ENCODE data around the gene TRH.
A peak's percentile ranks its signal among the peaks of the same experiment; 100 is the strongest.

The TRH gene, protein sequence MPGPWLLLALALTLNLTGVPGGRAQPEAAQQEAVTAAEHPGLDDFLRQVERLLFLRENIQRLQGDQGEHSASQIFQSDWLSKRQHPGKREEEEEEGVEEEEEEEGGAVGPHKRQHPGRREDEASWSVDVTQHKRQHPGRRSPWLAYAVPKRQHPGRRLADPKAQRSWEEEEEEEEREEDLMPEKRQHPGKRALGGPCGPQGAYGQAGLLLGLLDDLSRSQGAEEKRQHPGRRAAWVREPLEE

DNA sequence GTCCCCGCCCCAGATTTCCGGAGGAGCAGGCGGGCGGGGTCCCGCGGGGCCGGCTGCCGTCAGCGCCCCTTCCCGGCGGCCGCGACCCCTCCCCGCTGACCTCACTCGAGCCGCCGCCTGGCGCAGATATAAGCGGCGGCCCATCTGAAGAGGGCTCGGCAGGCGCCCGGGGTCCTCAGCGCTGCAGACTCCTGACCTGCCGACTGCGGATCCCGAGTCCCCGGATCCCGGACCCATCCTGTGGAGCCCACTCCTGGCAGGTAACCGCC lies at the start of gene TRH:
Gene TRH (plus strand): TSS at position 157 of the 269 bp plus-strand sequence. CDS start 1,097 bp downstream, outside the sequence.
- DNase-seq: no peak

DNA sequence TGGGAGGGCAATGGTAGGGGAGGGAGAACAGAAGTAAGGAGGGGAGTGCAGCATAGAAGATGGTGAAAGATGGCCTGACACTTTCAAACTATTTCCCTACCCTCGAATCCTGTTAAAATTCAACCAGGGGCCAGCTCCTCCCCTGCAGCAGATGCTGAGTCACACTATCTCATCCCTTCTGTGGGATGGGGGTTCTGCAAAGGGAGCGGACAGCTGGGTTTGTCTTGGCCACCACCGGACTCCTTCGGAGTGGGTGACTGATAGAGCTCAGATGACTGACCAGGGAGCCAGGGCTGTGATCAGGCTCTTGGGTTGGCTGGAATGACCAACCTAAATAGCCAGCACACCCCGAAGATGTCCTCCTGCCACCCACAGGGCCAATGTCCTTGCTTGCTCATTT lies 47.4 kb upstream of the TRH start:
- DNase-seq: no peak

DNA sequence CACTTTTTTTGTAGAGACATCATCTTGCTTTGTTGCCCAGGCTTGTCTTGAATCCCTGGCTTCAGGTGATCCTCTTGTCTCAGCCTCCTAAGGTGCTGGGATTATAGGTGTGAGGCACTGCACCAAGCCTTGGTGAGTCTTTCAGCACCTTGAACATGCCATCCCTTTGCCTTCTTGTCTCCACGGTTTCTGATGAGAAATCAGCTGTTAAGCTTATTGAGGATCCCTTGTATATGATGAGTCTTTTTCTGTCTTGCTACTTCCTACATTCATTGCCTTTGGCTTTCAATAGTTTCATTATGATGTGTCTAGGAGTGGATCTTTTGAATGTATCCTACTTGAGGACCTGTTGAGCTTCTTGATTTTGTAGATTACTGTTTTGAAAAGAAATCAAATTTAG lies 45.1 kb upstream of the TRH start:
- DNase-seq: no peak

DNA sequence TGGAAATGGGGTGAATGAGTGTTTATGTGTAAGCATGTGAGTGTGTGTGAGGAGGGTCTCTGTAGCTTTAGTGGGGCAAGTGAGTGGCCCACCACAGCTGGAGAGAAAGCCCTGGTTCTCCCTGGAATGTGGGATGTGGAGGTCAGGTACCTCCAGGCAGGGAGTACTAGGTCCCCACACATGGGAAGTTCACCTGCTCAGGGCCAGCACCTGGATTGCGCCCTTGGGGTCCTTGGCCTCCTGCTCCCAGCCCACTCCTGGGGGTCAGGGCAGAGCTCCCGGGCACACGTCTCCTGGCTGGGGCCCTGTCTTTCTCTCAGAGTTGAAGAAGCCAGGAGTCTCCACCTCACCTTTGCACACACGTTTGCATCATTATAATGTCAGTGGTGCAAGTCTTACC lies 41.0 kb upstream of the TRH start:
- DNase-seq: no peak

DNA sequence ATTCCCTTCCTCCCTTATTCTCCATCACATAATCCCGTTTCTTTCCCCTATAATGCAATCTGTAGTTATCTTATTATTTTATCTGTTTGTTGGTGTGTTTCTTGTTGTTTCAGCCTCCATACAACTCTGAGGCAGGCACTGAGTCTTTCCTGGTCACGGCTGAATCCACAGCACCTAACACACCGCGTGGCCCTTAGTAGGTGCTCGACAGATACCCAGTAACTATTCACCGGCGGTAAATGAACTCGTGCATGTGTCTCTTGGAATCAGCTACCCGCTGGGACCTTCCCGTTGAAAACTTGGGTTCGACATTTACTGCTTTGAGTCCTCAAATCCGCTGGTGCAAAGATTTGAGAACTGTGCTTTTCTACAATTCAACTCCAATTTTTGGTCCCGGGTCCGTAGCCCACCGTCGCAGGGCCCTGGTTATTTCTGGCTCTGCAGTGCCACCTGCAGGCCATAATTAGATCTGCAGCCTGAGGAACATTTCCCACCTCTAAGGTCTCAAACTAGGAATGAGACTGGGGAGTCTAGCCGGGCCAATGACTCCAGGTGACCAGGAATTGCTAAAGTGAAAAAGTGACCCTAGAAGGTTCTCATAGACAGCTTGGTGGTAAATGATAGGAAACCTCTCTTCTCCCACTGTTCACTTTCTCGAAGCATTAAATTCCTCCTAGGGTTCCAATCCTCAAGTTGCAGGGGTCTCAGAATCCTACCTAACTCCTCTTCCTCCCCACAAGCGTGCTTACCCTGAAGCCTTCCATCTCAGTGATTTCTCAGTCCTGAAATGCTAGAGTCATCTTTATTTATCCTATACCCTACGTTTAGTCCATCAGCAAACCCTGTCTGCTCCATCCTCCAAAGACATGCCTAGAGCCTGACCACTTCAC lies 40.0 kb upstream of the TRH start:
- DNase-seq: no peak

DNA sequence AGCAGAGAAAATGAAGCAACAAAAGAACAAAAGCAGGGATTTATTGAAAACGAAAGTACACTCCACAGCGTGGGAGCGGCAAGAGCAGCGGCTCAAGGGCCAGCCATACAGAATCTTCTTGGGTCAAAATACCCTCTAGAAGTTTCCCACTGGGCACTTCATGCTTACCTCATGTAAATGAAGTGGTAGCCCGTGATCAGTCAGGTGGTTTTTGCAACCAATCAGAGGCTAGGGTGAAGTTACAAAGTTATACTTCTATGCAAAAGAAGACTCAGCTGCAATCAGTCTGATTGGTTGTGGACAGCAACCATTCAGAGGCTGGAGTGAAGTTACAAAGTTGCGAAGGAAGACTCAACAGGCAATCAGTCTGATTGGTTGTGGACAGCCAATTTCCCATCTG lies 37.8 kb upstream of the TRH start:
- peak; percentile 16 for DNase-seq

DNA sequence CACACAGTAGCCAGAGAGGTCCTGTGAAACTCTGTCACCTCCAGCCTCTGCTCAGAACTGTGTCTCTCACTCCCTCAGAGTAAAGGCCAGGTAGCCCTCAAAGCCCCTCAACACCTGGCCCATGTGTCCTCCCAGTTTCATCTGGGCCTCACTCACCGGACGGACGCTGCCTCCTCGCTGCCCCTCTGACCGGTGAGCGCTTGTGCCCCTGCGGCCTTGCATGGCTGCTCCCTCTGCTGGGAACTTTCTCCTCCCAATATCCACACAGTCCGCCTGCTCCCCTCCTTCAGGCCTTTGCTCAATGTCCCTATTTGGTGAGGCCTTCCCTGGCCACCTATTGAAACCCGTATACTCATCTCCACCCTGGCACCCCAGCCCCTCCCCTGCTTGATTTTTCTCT lies 36.8 kb upstream of the TRH start:
- no peak for DNase-seq

DNA sequence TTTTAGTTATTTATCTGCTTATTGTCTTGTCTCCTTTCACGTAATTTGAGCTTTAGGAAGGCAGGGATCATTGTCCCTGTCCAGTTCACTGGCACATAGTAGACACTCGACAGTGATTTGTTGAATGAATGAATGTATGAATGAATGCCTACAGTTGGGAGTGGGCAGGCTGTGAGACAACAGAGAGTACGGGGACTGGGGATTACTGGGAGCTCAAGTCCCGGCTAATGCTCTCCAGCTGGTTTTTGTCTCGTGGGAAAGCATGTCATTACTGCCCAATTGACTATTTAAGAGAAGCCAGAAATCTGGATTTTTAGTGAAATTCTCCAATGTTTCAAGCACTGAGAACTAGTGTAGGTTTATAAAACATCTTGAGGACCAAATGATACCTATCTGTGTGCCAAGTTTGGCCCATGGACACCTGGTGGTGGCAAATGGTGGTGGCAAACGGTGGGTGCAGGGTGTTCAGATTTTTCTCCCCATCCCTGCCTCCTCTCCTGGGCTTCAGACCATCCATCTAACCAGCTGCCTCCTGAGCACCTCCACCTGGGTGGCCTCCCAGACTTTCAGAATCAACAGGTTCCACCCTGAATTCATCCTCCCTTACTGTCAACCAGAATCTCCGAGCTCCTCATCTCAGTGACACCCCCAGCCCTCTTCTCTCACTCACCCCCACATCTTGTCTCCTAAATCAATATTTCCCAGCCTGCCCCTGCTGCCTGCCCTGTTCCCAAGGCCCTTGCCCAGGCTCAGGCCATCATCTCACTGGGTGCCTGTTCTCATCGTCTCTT lies 36.2 kb upstream of the TRH start:
- DNase-seq: no peak

DNA sequence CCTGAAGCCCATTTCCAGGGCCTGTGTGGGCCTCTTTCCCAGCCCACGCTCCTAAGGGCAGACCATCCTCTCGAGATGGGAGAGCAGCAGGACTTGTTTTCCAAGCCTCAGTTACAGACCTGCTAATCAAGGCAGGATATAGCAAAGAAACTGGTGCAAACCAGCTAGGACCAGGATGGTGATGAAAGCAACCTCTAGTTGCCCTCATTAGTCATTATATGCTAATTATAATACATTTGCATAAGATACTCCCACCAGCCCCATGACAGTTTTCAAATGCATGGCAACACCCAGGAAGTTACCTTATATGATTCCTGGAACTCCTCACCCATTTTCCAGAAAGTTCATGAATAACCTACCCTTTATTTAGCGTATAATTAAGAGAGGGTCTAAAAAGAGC lies 34.4 kb upstream of the TRH start:
- no peak for DNase-seq

DNA sequence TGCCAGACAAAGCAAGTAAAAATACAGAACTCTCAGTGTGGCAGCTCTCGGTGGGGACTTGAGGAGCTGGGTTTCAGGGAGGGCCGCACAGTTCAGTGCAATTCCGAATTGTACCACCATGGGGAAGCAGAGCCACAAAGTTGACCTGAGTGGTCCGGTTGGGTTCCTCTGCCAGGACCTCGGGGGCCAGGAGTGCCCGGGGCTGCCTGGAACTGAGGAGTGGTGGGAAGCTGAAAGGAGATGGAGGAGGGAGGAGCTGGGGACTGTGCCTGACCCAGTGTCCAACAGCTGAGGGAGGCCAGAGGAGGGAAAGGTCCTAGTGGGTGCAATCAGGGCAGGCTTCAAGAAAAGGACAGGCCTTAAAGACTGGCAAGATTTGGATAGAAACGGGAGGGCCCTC lies 32.2 kb upstream of the TRH start:
- no peak for DNase-seq

DNA sequence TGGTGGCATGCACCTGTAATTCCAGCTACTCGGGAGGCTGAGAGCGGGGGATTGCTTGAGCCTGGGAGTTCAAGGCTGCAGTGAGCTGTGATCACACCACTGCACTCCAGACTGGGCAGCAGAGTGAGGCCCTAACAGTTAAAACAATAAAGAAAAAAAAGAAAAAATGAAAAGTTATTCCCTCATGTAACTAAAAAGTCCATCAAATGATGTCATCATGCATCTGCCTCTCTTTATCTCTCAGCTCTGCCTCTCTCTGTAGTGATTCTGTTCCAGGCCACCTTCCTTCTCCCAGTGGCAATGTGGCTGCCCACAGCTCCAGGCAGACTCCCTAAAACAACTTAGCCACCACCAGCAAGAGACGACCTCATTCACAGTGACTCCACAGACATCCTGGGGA lies 31.5 kb upstream of the TRH start:
- no peak for DNase-seq

DNA sequence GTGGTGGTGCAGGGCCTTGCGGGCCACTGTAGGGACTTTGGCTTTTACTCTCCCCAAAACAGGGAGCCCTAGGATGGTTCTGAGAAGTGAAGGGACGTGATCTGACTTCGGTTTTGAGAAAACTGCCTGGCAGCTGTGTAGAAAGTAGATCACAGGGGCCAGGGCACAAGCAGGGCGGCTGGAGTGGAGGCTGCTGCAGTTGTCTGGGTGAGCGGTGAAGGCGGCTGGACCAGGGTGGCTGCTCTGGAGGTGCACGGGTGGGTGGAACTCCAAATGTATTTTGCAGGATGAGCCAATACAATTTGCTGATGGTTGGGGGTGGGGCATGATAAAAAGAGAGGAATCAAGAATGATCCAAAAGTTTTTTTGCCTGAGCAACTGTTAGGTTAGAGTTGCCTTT lies 29.8 kb upstream of the TRH start:
- DNase-seq: no peak

DNA sequence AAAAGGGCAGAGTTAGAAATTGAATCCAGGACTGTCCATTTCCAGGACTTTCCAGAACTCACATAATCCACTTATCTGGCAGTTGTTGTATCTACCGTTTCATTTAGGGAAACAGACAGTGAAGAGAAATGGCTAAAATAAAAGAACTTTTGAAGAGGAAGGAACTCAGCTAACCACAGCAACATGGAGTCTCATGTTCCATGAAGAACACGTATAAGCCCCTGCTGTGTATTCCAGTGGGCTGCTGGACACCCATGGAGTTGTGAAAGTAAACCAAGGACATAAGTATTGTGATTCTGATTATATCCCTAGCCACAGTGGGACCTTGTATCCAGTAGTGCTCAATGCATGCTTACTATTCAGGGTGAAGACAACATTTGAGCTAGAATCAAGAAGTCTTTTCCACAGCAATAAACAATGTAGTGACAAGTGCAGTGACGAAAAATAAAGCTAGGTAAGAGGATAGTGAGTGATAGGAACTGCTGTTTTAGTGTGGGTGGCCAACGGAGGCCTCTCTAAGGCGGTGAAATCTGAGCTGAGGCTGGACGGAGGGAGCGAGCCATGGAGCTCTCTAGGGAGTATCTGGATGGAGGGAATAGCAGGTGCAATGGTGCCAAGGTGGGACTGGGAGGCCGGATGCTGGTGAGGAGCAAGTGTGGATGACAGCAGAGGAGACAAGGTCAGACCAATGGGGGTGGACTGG lies 26.8 kb upstream of the TRH start:
- no peak for DNase-seq

DNA sequence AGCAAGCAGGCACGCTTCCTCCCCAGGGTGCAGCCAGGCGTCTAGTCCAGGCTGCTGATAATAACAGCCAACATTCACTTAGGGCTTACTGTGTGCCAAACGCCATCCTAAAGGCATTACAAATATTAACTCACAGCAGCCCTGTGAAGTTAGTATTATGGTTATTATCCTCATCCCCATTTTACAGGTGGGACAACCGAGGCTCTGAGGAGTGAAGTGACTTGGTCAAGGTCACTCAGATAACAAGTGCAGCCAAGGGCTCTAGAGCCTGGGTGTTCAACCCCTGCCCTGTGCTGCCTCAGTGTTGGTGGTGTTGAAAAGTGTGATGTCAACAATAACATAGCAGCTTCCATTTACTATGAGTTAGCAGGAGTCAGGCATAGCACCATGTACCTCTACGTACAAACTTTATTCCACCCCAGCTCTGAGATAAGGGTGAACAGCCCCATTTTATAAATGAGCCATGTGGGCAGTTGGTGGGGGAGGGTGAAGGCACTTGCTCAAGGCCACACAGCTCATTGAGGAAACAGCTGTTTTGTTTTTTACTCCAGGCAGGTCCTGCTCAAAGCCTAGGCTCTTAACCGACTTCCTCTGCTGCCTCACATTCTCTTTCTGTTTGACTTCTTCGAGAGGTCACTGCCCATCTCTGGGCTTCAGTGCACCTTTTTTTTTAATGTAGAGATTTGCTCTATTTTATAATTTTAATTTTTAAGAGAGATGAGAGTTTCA lies 24.0 kb upstream of the TRH start:
- DNase-seq: no peak

DNA sequence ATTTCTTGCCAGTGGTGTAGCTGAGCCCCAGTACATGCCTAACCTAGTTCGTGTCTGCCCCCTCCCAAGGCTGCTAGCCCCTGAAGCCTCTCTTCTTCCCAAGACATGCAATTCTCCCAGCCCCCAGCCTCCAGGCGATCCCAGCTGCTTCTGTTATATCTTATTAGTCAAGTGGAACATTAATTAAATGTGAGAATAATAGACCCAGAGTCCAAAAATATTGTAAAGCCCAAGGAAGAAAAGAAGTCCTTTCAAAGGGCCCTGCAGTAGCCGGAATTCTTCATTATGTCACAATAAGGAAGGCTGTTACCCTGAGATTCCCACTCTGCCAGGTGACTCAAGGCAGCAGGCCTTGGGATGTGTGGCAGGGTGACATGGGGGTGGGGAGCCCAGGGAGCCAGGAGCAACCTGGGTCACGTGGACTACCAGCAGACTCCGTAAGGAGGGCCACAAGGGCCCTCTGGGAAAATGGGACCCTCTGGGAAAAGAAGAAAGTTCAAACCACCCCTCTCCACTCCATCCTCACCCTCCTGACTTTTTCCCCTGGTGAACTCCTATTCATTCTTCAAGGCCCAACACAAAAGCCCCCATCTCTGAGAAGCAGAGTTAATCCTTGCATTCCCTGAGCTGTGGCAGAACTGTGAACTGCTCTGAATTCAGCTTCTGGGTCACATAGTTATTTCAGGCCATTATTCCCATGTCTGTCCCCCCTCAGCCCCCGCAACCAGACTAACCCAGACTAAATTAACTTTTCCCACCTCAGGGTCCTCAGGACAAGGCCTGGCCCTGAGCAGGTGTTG lies 21.8 kb upstream of the TRH start:
- DNase-seq: no peak

DNA sequence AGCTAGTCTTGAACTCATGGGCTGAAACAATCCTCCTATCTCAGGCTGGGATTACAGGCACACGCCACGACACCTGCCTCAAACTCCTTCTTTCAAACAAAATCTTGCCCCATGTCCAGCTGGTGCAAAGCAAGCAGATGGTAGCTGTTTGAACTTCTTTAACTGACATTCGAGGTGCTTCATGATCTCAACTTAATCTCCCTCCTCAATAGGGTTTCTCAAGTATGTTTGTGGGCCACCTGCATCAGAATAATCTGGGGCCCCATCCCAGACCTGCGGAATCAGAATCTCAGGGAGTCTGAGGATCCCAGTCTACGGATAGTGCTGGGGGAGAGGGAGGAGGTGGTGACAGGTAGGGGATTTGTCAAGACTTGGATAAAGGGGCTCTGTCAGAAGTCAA lies 20.9 kb upstream of the TRH start:
- no peak for DNase-seq

DNA sequence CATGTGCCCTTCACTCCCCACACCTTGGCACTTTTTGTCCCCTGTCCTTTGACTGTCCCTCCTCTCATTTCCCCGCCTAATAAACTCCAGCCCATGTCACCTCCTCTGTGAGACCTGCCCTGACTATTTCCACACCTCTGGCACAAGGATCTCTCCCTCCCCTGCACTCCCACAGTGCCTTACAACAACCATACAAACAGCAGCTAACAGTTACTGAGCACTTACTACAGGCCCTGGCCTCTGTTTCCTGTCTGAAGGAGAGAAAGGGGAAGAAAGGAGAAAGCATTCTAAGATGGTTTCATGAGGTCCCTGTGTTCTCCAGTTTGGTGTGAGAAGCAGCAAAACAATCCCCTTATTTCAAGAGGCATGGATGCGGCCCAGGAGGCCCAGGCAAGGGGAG lies 20.0 kb upstream of the TRH start:
- no peak for DNase-seq

DNA sequence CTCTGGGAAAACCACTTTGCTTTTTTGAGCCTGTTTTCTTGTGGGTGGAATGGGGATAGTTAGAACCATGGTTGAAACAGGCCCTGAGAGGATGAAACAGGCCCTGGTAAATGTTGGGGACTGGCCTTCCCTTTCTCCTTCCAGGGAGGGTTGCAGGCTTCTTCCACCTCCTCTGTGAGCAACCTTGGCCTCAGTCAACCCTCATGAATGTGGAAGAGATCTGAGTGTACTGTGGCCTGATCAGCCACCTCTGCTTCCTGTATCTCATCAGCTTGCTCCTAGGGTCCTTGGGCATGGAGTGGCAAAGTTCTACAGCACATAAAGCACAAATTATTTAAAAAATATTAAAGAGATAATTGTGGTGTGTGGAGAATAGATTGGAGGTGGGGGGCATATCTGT lies 17.6 kb upstream of the TRH start:
- DNase-seq: no peak

DNA sequence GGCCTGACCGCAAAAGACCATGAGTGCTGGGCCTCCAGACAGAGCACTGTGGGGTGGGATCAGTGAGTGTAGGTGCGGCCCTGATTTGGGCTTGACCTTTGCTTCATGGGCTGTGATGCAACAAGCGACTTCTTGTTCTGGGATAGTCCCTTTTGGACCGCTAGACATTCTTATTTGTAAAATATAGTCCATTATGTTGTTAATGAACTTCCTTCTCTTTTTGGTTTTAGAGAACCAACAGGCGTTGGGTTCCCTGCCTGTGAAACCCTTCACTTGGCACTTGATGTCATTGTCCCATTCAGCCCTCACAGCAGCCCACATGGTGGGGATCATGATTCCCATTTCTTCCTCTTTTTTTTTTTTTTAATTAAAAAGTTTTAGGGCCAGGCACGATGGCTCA lies 15.8 kb upstream of the TRH start:
- DNase-seq: no peak

DNA sequence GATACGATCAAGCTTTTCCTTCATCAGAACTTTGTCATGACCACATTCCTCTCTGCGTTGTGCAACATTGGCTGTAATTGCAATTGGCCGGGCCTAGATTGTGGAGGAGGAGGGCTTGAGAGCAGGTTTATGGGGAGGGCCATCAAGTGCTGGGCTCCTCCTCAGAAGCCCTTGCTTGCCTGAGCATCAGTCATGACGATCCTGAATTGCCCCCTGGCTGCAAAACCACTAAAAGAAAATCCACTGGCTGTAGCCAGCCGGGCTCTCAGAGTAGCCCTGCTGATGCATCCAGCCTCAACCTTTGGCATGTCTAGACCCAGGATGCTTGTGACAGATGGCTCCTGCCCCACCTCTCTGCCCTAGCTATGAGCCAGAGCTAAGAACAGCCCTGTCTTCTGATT lies 13.4 kb upstream of the TRH start:
- DNase-seq: no peak

DNA sequence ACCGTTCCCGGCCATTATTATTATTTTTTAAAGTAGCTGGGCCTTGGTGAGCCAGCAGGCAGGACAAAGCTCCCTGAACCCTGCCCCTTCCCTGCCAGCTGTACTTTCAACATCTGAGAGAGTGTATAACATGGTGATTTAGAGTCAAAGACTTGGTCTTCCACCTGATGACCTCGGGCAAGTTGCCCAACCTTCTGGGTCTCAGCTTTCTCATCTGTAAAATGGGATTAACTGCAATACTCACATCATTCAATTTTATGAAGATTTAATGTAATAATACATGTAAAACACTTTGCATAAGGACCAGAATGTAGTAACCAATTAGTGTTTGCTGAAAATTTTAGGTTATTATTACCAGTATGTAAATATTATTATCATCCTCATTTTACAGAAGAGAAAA lies 11.9 kb upstream of the TRH start:
- DNase-seq: no peak

DNA sequence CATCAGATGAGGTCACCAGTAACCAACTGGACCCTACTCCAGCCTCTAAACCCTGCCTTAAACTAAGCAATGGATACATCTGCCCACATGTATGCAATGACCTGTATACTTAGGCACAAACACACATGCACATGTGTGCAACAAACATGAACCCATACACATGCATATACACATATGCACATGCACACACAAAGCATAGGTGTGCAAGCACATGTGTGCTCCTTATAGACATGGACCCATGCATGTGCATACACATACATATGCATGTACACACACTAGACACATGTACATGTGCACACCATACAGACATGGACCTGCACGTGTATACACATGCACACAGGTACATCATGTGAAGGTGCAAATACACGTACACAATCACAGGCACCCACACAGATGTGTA lies 8.6 kb upstream of the TRH start:
- no peak for DNase-seq
